NCI-H146 treated with DMSO at 0.1 percent for 48 hours (cell line): ENCODE measurements around the gene SLC9A8.
"Not testable (repeated sequence)": the region's sequence is repeated elsewhere in the genome, so short reads cannot be mapped to it uniquely, and the experiment has no call there.

Experiments
- DNase-seq: peaks from one replicate; lab custom pipeline; 2025; ENCODE audit not compliant: unreplicated experiment; lab: John Stamatoyannopoulos, UW

The SLC9A8 gene

DNA sequence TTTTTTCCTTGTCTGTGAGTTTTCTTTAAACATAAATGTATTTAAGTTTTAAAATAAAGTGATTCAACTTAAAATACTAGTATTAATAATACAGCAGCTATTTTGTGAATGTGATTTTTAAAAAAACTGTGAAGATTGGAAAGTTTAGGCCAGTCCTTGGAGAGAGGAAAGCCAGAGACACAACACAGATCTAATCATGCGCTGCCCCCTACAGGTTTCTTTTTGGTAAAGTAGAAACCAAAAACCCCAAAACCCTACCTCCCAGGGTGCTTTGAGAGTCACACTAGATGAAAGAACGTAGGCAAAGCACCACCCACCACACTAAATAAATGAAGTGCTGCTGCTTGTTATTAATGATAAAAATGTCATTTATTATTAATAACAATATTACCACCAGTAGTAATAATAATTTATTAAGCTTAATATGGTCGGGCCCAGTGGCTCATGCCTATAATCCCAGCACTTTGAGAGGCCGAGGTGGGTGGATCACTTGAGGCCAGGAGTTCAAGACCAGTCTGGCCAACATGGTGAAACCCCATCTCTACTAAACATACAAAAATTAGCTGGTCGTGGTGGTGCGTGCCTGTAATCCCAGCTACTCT is 33.7 kb downstream of the SLC9A8 start:
- peak; percentile 60 for DNase-seq

DNA sequence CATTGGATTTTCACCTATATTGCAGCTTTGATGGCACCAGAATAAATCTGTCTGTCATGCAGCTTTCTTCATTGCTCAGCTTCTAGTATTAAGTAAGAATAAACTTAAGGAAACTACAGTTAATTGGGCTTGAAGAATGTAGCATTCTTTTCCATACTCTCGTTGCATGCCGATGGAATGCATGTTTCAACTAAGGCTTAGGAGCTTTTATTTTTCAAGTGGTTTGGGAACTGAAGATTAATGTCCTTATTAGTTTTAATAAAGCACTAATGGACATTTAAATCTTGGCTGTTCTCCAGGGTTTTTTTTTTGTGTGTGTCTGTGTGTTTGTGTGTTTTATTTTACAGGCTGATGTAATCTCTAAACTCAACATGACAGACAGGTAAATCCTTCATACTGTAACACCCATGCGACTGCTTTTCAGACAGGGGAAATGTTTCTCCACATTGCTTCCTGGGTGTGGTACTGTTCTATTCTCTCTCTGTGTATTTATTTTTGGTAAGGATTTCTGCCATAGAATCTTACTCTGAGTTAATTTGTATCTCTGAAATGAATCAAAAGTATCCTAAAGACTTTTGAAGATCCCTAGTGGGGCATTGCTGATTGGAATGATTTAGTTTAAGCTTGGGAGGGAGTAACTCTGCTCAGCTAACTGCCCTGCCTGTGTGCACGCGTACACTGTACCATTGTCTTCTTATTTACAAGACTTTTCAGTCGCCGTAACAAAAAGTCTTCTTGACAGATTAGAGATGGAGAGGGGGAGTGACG is 38.0 kb downstream of the SLC9A8 start:
- DNase-seq: no peak

DNA sequence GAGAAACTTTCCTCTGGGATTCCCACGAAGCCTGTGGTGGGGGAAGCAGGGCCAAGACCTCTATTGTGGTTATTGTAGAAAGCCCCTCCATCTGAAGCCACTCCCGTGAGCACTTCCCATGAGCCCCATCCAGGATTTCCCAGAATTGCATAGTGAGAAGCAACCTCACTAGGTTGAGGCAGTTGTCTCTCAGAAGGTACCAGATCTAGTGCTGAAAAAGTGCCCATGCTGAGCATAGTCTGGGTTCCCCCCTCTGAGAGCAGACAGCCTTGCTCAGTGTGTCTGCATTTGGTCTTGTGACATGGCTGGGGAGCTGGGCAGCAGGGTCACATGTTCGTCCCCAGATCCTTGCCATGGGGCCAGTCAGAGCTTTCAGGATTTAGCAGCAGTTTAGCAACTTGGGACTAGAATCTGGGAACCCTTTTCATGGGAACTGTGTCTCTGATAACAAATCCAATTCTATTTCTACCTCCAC is 38.6 kb downstream of the SLC9A8 start:
- DNase-seq: no peak

DNA sequence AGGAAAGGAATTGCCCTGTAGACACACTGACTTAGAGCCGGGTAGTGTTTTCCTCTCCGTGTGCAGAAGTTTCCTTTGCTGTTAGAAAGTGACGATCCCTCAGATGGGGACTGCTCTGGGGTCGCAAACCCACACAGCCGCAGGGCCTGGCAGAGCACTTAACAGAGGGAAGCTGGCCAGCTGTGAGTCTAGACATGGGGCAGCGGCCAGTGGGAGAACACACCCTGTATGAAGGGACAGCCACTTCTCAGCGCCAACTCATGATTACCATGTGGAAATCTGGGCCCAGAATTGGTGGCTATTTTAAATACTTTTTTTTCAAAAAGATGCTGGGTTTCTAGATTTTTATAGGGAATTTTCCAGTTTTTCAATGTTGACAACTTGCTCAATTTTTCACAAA is 39.4 kb downstream of the SLC9A8 start:
- DNase-seq: no peak

DNA sequence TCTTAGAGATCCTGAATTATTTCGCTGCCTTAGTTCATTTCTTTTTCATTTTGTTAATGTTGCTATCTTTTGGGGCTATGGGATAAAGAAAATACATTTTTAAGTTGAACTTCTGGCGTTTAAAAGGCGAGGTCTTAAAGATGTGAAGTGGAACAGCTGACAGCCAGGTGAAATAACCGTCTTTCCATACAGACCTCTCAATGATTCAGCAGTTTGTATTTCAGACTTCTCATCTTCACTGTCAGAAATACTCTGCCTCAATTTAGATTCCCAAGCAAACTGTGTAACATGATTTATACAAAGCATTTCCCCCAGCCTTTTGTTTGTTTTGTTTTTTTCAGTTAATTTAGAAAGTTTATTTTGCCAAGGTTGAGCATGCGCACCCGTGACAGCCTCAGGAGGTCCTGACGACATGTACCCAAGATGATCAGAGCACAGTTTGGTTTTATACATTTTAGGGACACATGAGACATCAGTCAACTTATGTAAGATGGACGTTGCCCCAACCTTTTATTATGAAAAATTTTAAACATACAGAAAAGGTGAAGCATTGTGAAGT is 40.0 kb downstream of the SLC9A8 start:
- DNase-seq: no peak

DNA sequence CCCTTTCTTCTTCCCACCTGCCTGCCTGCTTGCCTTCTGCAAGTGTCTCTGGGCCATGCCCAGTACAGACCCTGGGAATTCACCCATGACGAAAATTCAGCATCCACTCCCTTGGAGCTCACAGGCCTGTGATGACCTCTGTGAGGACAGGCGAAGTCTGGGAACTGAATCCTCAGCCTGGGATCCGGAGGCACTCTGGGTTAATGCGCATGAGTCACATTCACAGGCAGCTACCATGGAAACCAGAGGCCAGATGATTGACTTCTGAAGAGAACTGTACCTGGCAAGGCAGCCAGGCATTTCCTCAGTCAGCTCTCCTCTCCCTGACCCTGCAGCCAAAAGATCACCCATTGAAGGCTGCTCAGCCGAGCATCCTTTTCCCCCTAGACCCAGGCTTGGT is 41.0 kb downstream of the SLC9A8 start:
- DNase-seq: no peak

DNA sequence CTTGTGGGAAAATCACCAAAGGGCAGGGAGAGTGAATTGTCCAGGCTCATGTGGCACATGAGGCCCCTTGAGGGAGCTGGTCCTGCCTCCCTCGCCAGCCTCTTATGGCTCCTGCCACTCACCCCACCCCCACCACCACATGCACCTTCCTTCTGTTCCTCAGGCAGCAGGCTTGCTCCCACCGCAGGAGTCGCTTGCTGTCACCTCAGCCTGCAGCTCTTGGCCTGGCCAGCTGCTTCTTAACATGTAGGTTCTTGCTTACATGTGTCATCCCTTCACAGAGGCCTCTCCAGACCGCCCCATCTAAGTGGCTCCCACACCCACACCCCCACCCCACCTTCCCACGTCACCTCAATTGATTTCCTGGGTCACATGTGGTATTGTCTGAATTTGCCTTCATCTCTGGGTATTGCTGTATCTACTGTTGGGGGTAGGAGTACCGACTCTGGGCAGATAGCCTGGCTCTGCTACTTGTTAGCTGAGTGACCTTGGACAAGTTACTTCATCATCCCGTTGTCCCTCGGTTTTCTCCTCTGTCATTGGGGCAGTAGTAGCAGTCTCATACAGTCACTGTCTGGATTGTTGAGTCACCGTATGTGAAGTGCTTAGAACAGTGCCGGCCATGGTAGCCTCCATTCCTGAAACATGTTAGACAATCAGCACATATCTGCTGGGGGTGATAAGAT is 41.7 kb downstream of the SLC9A8 start:
- DNase-seq: no peak

DNA sequence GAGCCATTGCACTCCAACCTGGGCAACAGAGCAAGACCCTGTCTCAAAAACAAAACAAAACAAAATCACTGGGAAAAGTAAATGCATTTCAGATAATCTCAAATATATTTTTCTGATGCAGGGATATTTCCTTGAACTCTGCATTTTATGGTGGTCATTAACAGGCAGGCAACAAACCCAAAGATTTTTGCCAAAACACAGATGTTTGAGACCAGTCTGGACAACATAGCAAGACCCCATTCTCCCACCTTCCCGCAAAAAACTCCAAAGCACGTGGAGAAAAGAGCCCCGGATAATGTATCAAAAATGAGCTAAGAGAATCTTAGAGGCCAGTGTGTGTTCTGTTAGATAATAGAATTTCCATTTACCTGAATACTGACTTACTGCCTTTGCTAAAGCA is 44.3 kb downstream of the SLC9A8 start:
- DNase-seq: no peak

DNA sequence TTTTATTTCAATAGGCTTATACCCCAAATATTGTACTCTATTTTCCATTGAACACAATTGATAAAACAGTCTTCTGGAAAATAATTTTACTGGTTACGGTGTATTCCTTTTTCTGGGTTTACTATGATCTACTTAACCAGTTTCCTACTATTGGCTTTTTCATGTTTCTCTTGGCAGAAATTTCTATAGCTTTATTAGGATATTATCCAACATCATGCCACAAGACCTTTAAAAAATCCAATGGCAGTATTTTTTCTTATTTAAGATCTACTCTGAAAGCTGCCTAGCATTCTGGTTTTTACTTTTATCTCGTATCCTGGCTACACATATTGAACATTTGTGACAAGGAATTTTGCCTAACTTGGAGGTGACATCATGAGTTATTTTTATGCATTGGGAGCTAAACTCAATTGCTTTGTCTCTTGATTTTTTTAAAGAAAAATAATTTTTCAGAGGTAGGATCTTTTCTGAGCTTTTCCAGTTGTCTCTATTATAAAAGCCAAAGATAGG is 45.5 kb downstream of the SLC9A8 start:
- no peak for DNase-seq

DNA sequence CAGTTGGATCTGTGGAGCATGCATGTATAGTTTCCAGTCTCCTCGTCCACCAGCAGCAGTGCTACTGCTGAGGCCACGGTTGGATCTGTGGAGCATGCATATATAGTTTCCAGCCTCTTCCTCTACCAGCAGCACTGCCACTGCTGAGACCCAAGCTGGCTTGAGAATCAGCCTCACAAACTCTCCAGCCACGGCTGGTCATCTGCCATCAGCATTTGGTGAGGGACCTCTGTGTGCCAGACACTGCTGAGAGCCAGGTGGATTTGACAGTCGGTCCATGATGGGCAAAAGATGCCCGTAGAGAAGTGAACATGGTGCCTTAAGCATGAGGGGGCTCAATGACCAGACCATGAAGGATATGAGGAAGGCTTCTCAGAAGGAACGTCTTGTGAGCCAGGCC is 46.4 kb downstream of the SLC9A8 start:
- no peak for DNase-seq

DNA sequence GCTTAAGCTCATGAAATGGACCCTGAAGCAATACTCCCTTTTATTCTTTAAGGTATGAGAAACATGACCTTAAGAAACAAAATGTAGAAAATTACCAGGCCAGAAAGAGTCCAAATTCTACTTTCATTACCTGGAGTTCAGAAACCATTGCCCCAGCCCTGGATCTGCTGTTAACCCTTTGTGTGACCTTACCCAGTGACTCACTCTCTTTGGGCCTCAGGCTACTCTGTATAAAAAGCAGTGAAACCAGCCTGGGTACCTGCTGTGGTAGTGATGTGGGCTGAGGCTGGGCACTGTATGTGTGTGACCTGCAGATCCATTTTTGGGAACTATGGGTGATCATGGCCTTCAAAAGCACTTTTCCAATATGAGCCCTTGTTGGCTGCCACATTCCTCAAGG is 47.2 kb downstream of the SLC9A8 start:
- DNase-seq: no peak

DNA sequence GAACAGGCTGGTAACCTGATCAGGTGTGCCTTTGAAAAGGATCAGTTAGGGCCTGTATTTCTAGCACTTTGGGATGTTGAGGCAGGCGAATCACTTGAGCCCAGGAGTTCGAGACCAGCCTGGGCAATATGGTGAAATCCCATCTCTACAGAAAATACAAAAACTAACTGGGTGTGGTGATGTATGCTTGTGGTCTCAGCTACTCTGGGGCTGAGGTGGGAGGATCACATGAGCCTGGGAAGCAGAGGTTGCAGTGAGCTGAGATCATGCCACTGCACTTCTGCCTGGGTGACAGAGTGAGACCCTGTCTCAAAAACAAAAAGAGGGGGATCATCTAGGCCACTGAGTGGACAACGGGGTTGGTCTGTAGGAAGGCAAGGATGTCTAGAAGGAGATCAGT is 48.6 kb downstream of the SLC9A8 start:
- not testable (repeated sequence) for DNase-seq

DNA sequence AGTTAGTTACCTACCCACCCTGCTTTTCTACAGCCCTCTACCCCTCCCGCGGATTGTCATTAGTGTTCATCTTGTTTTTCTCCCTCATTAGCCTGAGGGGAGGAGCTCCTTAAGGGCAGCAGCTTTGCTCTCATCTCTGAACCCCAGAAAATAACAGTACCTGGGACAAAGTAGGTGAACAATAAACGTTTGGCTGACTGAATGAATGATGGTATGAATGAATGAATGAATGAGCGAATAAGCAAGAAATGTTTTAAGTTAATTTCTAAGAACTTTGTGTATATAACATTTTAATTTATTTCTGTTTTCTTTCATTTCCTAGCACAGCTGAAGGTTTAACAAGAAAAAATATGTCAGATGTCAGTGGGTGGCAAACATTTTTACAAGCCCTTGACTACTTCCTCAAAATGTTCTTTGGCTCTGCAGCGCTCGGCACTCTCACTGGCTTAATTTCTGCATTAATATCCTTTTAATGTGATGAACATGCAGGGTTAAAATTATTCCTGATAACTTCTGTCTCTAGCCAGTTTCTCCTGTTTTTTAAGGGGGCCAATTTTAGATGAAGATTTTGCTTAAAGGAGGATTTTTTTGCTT is 50.1 kb downstream of the SLC9A8 start:
- no peak for DNase-seq

DNA sequence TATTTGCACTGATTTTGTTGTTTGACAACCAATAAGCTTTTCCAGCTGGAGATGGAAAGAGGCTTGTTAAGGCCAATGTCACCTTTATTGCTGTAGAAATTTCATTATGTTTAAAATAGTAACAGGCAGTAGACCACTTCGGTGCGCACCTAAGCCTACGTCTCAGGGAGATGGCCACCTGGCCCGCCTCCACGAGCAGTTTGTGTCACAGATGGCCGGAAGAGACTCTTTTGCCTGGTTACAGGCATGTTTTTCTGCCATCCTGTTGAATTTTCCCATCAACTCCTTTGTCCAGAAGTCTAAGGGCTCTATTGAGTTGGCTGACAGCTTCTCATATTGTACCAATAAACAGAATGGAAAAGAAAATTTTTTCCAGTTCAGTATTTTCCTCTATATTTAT is 51.0 kb downstream of the SLC9A8 start:
- no peak for DNase-seq

DNA sequence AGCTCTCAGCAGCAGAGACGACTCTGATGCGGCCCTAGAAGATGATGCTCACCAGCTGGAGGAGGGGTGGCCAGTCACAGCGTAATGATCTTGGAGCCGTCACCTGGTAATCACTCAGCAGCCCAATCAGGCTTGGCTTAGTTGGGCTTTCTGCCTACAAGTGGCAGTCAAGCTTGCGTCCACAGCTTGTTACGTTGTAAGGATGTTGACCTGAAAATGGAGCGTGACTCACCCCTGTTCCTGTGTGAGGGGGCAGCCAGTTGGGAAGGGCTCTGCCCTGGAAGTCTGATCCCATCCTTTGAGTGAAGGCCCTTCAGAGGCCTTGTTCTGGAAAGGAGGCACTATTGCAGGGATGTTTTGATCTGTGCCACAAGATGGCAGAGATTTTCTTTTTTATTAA is 52.9 kb downstream of the SLC9A8 start:
- no peak for DNase-seq

DNA sequence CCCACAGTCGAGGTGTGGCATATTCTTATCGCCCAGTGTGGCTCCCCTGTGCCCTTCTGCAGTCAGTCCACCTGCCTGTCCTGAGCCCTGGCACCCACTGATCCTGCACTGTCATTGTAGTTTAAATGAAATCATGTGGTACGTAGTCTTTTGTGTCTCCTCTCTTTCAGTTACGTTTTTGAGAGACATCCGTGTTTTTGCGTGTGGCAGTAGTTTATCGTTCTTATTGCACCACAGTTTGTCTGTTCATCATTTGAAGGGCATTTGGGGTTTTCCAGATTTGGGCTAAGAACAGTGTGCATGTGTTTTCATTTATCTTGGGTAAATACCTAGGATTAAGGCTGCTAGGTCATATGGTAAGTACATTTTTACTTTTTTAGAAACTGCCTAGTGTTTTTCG is 53.4 kb downstream of the SLC9A8 start:
- DNase-seq: no peak

DNA sequence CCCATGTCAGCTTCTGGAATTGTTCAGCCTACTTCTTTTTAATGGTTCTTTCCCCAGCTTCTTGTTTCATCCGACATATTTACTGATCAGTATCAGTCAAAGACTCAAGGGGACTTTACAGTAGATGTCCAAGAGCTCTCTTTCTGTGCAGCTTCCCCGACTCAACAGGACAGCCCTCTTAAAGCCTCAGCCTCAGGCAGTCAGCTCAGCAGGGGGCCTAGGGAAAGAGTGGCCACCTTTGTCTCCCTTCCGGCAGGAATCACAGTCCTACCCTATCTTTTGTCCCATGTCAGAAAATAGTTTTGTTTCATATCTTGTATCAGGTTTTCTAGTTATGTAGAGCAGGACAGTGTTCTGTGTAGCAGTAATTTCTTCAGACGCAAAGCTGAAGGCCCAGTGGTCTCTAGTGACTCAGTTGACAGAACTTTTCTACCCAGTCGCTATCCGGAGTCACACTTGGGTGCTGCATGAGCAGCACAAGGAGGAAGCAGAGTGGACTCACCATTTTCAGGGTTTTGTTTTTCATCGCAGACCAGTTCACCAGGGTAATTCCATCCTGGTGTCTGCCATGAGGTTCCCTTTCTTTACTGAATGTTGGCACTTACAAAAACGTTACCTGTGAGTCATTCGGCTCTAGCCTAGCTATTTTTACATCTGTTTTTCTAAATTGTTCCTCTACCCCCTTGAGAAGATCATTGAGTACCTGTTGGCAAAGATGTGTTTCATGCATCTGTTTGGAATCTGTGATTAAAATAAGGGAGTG is 55.0 kb downstream of the SLC9A8 start:
- peak; percentile 53 for DNase-seq

DNA sequence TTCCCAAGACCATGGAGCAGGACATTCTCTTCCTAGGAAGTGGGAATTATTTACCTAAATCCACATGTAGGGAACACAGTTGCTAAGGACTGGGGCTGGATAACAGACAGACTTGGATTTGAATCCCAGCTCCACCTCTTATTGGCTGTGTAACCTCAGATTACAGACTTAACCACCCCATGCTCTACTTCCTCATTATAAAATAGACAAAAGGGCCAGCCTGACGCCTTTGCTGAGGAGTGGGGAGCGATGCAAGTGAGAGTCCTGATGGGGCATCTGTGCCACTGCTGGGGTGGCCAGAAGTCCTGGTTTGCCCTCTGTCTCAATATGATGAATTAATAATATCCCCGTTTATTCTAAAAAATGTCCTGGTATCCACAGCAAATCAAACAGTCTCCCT is 55.9 kb downstream of the SLC9A8 start:
- DNase-seq: no peak

DNA sequence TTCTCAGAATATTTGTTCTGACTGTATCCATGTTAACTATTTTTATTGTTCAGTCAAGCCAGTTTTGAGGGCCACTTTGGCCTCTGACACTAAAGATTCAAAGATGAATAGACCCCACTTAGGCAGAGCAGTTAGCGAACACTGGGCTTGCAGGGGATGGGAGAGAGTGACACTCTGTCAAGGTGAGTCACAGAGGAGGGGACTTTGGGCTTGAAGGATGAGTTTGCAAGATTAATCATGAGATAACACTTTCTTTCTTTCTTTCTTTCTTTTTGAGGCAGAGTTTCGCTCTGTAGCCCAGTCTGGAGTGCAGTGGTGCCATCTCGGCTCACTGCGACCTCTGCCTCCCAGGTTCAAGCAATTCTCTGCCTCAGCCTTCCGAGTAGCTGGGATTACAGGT is 56.3 kb downstream of the SLC9A8 start:
- no peak for DNase-seq

DNA sequence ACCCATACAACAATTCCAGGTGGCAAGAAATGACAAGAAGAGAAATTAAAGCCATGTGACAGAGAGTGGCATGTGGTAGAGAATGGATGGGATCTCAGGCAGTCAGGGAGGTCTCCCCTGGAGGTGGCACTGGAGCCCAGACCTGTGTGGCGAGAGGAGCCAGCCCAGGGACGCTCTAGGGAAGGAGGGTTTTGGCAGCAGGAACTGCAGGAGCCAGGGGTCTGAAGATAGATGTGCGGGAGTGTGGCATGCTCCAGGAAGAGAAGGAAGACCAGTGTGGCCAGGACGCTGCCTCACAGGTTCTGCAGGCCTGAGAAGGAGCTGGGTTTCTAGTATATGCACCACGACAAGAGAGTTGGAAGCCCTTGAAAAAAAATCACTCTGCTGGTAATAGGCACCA is 57.6 kb downstream of the SLC9A8 start:
- no peak for DNase-seq
